B cell (primary cell): Measurements from ENCODE around the gene WDFY2. TPM values are rescaled to one million over a fixed set of nuclear protein-coding genes. Genes with fewer than 3 reads are reported as not detected.

ENCODE experiments used
- ATAC-seq: fragments of 200-7000 bp; cut with Tn5 transposase; one replicate; pipeline ENCODE4 v1.10.0; 2021; ENCODE audit warnings: low read depth, mild to moderate bottlenecking, moderate number of reproducible peaks, moderate library complexity
- CTCF ChIA-PET: fragments of 350-600 bp; sonication (Branson Sonifier 250); formaldehyde crosslinking; loops from one replicate; lab custom pipeline; 2021; ENCODE audit warnings: antibody characterized with exemption, inconsistent platforms; lab: Charles Lee
- POLR2A ChIA-PET: fragments of 350-600 bp; sonication (Branson Sonifier 250); formaldehyde crosslinking; loops from one replicate; lab custom pipeline; 2021; ENCODE audit warnings: antibody characterized with exemption; lab: Charles Lee
- DNase-seq: peaks from one replicate; pipeline ENCODE4 v3.0.0; 2013
- H2AFZ ChIP-seq: 2 replicates; pipeline ENCODE4 v1.6.1; 2012; ENCODE audit warnings: mild to moderate bottlenecking, low read depth, low read length; ENCODE audit not compliant: insufficient read depth, poor library complexity, severe bottlenecking
- H3K27ac ChIP-seq, 2 donors: 1 replicate in 1 of 2; 2 replicates in 1 of 2; pipeline ENCODE4 v1.5.1; 2012 to 2013; ENCODE audit warnings: low read length in 2 of 2, mild to moderate bottlenecking in 2 of 2, moderate library complexity in 1 of 2
- H3K27me3 ChIP-seq, 4 experiments: fragments of 200-600 bp in 1 of 4; sonication (generic) in 1 of 4; replicated peaks in 1 of 4; 1 replicate in 2 of 4; 2 replicates in 2 of 4; pipeline versions ENCODE4 v1.6.1 to v1.7.0; 2013 to 2016; ENCODE audit warnings: low read length in 3 of 4, mild to moderate bottlenecking in 2 of 4, mixed read lengths in 1 of 4, moderate library complexity in 1 of 4; ENCODE audit not compliant: insufficient read depth in 4 of 4, control insufficient read depth in 3 of 4; ENCODE audit errors: control extremely low read depth in 1 of 4
- H3K36me3 ChIP-seq, 2 experiments: replicated peaks in 1 of 2; 1 replicate in 1 of 2; 2 replicates in 1 of 2; pipeline versions ENCODE4 v1.6.1 to v1.7.1; 2013; ENCODE audit warnings: low read length in 1 of 2; ENCODE audit not compliant: insufficient read depth in 2 of 2, control insufficient read depth in 1 of 2; ENCODE audit errors: control extremely low read depth in 1 of 2, extremely low read depth in 1 of 2
- H3K4me1 ChIP-seq, 2 donors: fragments of 200-600 bp in 1 of 2; sonication (generic) in 1 of 2; 1 replicate in 1 of 2; 2 replicates in 1 of 2; pipeline versions ENCODE4 v1.5.1 to v1.6.1; 2013 to 2017; ENCODE audit warnings: low read length in 2 of 2; ENCODE audit not compliant: control insufficient read depth in 2 of 2, insufficient read depth in 2 of 2
- H3K4me2 ChIP-seq: replicated peaks from 2 replicates; pipeline ENCODE3; 2012; ENCODE audit warnings: mild to moderate bottlenecking, low read depth, low read length; ENCODE audit not compliant: poor library complexity, severe bottlenecking
- H3K4me3 ChIP-seq, 5 experiments: fragments of 200-600 bp in 1 of 5; sonication (generic) in 1 of 5; 1 replicate in 3 of 5; 2 replicates in 2 of 5; pipeline versions ENCODE4 v1.5.1 to v1.7.0; 2011 to 2016; ENCODE audit warnings: low read length in 4 of 5, mild to moderate bottlenecking in 4 of 5, low read depth in 2 of 5, control low read depth in 1 of 5, moderate library complexity in 1 of 5; ENCODE audit not compliant: insufficient read depth in 1 of 5; ENCODE audit errors: control extremely low read depth in 1 of 5, extremely low read depth in 1 of 5
- H3K79me2 ChIP-seq: fragments of 200-600 bp; sonication (generic); one replicate; pipeline ENCODE4 v1.6.0; 2016; ENCODE audit warnings: low read length; ENCODE audit not compliant: control insufficient read depth, insufficient read depth
- H3K9ac ChIP-seq: fragments of 200-600 bp; sonication (generic); 2 replicates; pipeline ENCODE4 v1.6.1; 2017; ENCODE audit warnings: mild to moderate bottlenecking, low read length, moderate library complexity
- H3K9me3 ChIP-seq, 3 donors: one replicate each; pipeline versions ENCODE4 v1.6.1 to v1.7.1; 2013; ENCODE audit warnings: low read length in 2 of 3; ENCODE audit not compliant: control insufficient read depth in 2 of 3, insufficient read depth in 1 of 3; ENCODE audit errors: control extremely low read depth in 1 of 3
- H4K20me1 ChIP-seq: 2 replicates; pipeline ENCODE4 v1.6.0; 2012; ENCODE audit warnings: mild to moderate bottlenecking, low read length; ENCODE audit not compliant: insufficient read depth, control insufficient read depth, poor library complexity, severe bottlenecking
- H3K27ac Mint-ChIP-seq: one replicate; pipeline ENCODE4 v1.8.0; 2021; ENCODE audit warnings: mixed read lengths
- H3K27me3 Mint-ChIP-seq: one replicate; pipeline ENCODE4 v1.8.0; 2021; ENCODE audit warnings: mixed read lengths
- H3K4me1 Mint-ChIP-seq: one replicate; pipeline ENCODE4 v1.8.0; 2021; ENCODE audit warnings: mixed read lengths
- H3K4me3 Mint-ChIP-seq: one replicate; pipeline ENCODE4 v1.8.0; 2021; ENCODE audit warnings: mixed read lengths
- H3K9me3 Mint-ChIP-seq: one replicate; pipeline ENCODE4 v1.8.0; 2022; ENCODE audit warnings: mixed read lengths; ENCODE audit not compliant: insufficient read depth
- CTCF ChIP-seq: fragments of 200-600 bp; IDR thresholded peaks from one replicate; pipeline ENCODE4 v1.8.0; 2022; ENCODE audit warnings: antibody characterized with exemption, mild to moderate bottlenecking
- EZH2 ChIP-seq: IDR thresholded peaks from 2 replicates; pipeline ENCODE4 v1.6.1; 2012; ENCODE audit warnings: borderline replicate concordance, low read depth, mild to moderate bottlenecking, moderate library complexity, low read length; ENCODE audit not compliant: insufficient read depth, poor library complexity, severe bottlenecking
- WGBS: methylation state at CpG from one replicate; pipeline ENCODE4 v1.1.5; 2013; ENCODE audit warnings: missing lambda C conversion rate; ENCODE audit not compliant: insufficient coverage; 5-methylcytosine and 5-hydroxymethylcytosine counted together
- intact Hi-C: fragments of 100-400 bp; cut with micrococcal nuclease; formaldehyde crosslinking; loops from one replicate; pipeline ENCODE4 v1.10.0; 2022
- polyA plus RNA-seq: library from polyadenylated mRNA; depleted of rRNA; stranded (reverse); fragments of >200 nt; gene quantifications from 2 replicates; pipeline ENCODE4 v1.2.3, GENCODE V29; 2012
- total RNA-seq, 2 donors: library from RNA; stranded (reverse); fragments of 120-200 nt in 1 of 2; gene quantifications; 1 replicate in 1 of 2; 2 replicates in 1 of 2; pipeline versions ENCODE4 v1.2.3 to v1.2.4, GENCODE V29; 2013 to 2022

The WDFY2 gene
- total and polyA plus RNA-seq, 2 donors (not counting 1 experiment from before 2014, with no cell fraction given), result 12.4 to 47.7 TPM

GRCh38 chr13:51794964-51795363, 210.7 kb downstream of the WDFY2 start:
- TF ChIP-seq CTCF (no peak), EZH2 (no peak)
- no peak overlapping the region for H3K9ac ChIP-seq
- Mint-ChIP-seq H3K27me3 (no peaks in the 10 kb centered on the region), H3K4me3 (peak overlapping the region; percentile 53), H3K27ac (peak overlapping the region; percentile 77), H3K9me3 (no peaks in the 10 kb centered on the region), H3K4me1 (peaks cover 35% of the 10 kb centered on the region)
- H3K27me3 ChIP-seq, result no peaks in the 10 kb centered on the region
- ChIA-PET CTCF (interaction anchor here (0.7 to 4.9 kb wide), 10 partner anchors 12 to 670 kb away, joined by 3 to 57 read pairs (median 4); partner anchors contain the start of gene INTS6), POLR2A (interaction anchor here (1.3 to 1.5 kb wide), 2 partner anchors 211 to 343 kb away, joined by 3 to 4 read pairs; partner anchors contain the start of gene WDFY2)
- H3K36me3 ChIP-seq, result no peaks in the 10 kb centered on the region
- H3K27ac ChIP-seq, result no peak overlapping the region
- WGBS, result 37% methylated on average over 3 of the region's 4 CpGs
- DNase-seq (peak; percentile 29), ATAC-seq (no peak)
- H2AFZ ChIP-seq, result no peak overlapping the region
- no peak overlapping the region for H3K4me3 ChIP-seq
- H3K4me1 ChIP-seq, result peaks cover 29% of the 10 kb centered on the region in 2 donors
- no peaks in the 10 kb centered on the region for H4K20me1 ChIP-seq
- H3K79me2 ChIP-seq, result peaks cover 11% of the 10 kb centered on the region
- H3K4me2 ChIP-seq, result peak overlapping the region; percentile 55
- H3K9me3 ChIP-seq, result no peaks in the 10 kb centered on the region
- intact Hi-C loops, result no loop called here

DNA sequence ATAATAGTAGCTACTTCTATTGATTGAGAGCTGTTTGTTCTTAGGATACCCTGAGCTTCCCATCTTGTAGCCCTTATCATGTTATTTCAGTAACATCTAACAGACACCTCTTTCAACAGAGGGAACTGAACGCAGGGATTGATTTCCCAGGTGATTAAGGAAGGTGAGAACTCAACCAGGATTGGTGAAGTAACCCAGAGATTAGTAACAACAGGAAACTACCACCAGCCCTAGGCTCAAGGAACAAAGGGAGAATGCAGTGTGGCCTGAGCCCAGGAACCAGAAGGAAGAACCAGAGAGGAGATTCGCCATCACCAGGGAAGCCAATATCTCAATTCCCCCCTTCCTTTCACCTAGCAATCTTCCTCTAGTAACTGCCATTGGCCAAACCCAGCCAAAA, 211.2 kb downstream of the WDFY2 start:
- Histone ChIP-seq H3K79me2 (peaks cover 15% of the 10 kb centered on the region), H3K9ac (no peak overlapping the region), H4K20me1 (no peaks in the 10 kb centered on the region), H3K27me3 (no peaks in the 10 kb centered on the region), H3K4me3 (no peak overlapping the region), H3K4me2 (peak overlapping the region; percentile 55), H2AFZ (no peak overlapping the region), H3K36me3 (no peaks in the 10 kb centered on the region), H3K4me1 (peaks cover 29% of the 10 kb centered on the region in 2 donors), H3K27ac (no peak overlapping the region), H3K9me3 (no peaks in the 10 kb centered on the region)
- intact Hi-C loops, result no loop called here
- Mint-ChIP-seq H3K27me3 (no peaks in the 10 kb centered on the region), H3K4me3 (peak overlapping the region; percentile 19), H3K4me1 (peaks cover 35% of the 10 kb centered on the region), H3K27ac (no peak overlapping the region), H3K9me3 (no peaks in the 10 kb centered on the region)
- ChIA-PET POLR2A (interaction anchor here (1.3 to 1.5 kb wide), 2 partner anchors 211 to 344 kb away, joined by 3 to 4 read pairs; partner anchors contain the start of gene WDFY2), CTCF (interaction anchor here (0.9 to 4.9 kb wide), 12 partner anchors 20 to 670 kb away, joined by 3 to 57 read pairs (median 4); no protein-coding TSS in a partner anchor)
- WGBS, result no CpG with 5 or more reads among the region's 2 CpGs
- DNase-seq (no peak), ATAC-seq (no peak)
- no peak for TF ChIP-seq CTCF
- no peak for TF ChIP-seq EZH2
